Measurements from ENCODE around the gene MIA2.
"Not testable (repeated sequence)": the region's sequence is repeated elsewhere in the genome, so short reads cannot be mapped to it uniquely, and the experiment has no call there.

The MIA2 gene, protein sequence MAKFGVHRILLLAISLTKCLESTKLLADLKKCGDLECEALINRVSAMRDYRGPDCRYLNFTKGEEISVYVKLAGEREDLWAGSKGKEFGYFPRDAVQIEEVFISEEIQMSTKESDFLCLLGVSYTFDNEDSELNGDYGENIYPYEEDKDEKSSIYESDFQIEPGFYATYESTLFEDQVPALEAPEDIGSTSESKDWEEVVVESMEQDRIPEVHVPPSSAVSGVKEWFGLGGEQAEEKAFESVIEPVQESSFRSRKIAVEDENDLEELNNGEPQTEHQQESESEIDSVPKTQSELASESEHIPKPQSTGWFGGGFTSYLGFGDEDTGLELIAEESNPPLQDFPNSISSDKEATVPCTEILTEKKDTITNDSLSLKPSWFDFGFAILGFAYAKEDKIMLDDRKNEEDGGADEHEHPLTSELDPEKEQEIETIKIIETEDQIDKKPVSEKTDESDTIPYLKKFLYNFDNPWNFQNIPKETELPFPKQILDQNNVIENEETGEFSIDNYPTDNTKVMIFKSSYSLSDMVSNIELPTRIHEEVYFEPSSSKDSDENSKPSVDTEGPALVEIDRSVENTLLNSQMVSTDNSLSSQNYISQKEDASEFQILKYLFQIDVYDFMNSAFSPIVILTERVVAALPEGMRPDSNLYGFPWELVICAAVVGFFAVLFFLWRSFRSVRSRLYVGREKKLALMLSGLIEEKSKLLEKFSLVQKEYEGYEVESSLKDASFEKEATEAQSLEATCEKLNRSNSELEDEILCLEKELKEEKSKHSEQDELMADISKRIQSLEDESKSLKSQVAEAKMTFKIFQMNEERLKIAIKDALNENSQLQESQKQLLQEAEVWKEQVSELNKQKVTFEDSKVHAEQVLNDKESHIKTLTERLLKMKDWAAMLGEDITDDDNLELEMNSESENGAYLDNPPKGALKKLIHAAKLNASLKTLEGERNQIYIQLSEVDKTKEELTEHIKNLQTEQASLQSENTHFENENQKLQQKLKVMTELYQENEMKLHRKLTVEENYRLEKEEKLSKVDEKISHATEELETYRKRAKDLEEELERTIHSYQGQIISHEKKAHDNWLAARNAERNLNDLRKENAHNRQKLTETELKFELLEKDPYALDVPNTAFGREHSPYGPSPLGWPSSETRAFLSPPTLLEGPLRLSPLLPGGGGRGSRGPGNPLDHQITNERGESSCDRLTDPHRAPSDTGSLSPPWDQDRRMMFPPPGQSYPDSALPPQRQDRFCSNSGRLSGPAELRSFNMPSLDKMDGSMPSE (N-terminal part only)

DNA sequence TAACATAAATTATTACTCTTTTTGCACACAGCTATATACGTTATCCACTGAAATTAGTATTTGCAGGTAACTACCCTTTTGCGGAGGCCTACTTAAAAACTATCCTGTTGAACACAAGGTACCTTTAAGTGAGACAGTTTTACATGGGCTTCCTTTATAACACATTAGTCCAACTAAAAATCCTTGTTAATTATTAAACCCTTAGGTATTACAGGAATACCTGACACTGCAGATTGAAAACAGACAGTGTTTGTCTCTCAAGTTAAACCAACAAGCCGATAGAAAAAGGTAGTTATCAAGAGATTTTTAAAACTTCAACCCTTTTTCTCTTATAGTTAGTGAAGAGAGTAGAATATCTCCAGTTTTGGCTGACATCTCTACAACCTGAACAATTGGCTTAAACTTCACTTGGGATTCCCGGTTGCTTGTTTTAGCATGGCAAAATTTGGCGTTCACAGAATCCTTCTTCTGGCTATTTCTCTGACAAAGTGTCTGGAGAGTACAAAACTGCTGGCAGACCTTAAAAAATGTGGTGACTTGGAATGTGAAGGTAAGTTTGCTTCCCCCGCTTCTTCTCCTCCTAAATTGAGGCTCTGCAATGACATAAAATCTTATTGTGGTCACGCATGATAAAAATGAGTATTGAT is at the start of gene MIA2:
TSS of gene MIA2 (plus strand) at position 236 of the 647 bp plus-strand sequence. CDS start at position 436, 200 bp downstream.
- no peak for DNase-seq

DNA sequence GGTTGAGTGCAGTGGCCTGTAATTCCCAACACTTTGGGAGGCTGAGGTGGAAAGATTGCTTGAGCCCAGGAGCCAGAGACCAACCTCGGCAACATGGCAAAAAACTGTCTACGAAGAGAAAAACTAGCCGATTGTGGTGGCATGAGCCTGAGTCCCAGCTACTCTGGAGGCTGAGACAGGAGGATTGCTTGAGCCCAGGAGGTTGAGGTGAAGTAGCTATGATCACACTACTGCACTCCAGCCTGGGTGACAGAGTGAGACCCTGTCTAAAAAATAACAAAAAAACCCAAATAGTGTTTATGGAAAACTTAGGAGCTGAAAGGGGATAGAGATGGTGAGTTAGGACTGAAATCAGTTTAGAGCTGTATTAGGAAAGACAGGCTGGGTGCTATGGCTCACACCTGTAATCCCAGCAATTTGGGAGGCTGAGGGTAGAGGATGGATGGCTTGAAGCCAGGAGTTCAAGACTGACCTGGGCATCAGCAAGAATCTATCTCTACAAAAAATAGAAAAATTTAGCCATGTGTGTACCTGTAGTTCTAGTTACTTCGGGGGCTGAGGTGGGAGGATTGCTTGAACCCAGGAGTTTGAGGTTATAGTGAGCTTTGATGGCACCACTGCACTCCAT is 49.0 kb upstream of the MIA2 start:
- no peak for DNase-seq

GRCh38 chr14:39185256-39186049 is 48.3 kb upstream of the MIA2 start:
- no peak for DNase-seq

DNA sequence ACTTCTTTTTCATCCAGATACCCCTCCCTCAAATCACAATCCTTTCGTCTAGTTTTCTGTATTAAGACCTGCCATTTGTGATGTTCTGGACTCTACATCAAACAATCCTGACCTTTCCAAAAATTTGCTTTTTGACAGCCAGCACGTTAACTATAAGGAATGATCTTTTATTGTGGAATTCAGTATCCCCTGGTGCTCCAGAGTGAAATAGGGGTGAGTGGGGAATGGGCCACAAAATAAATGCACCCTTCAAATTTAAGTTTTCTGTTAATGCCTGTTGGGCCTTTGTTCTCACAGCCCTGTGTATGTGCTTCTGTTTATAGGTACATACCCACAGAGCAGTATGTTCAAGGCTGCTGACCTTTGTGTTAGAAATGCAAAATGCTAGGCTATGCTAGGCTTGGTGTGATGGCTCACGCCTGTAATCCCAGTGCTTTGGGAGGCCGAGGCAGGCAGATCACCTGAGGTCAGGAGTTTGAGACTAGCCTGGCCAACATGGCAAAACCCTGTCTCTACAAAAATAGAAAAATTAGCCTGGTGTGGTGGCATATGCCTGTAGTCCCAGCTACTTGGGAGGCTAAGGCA is 46.7 kb upstream of the MIA2 start:
- DNase-seq, result no peak

- DNase-seq, result no peak
Observed at GRCh38 chr14:39203659-39204606, 29.8 kb upstream of the MIA2 start.

DNA sequence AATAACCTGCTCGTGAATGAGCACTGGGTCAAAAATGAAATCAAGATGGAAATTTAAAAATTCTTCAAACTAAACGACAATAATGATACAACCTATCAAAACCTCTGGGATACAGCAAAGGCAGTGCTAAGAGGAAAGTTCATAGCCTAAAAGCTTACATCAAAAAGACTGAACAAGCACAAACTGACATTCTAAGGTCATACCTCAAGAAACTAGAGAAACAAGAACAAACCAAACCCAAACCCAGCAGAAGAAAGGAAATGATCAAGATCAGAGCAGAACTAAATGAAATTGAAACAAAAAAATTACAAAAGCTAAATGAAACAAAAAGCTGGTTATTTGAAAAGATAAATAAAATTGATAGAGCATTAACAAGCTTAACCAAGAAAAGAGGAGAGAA is 26.3 kb upstream of the MIA2 start:
- not testable (repeated sequence) for DNase-seq

DNA sequence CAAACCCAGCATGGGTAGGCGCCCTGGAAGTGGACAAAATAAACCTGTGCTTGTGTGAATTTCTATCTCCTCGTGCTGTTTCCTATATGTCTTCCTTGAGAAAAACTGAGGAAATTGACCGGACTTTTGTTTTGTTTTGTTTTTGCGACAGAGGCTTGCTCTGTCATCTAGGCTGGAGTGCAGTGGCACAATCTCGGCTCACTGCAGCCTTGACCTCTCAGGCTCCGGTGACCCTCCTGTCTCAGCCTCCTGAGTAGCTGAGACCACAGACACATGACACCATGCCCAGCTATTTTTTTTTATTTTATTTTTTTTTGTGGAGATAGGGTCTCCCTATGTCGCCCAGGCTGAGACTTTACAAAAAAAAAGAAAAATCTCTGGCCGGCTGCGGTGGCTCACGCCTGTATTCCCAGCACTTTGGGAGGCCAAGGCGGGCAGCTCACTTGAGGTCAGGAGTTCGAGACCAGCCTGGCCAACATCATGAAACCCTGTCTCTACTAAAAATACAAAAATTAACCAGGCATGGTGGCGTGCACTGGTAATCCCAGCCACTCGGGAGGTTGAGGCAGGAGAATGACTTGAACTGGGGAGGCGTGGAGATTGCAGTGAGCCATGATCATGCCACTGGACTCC is 22.5 kb upstream of the MIA2 start:
- DNase-seq, result no peak

GRCh38 chr14:39212034-39212433 is 21.7 kb upstream of the MIA2 start:
- DNase-seq, result no peak

DNA sequence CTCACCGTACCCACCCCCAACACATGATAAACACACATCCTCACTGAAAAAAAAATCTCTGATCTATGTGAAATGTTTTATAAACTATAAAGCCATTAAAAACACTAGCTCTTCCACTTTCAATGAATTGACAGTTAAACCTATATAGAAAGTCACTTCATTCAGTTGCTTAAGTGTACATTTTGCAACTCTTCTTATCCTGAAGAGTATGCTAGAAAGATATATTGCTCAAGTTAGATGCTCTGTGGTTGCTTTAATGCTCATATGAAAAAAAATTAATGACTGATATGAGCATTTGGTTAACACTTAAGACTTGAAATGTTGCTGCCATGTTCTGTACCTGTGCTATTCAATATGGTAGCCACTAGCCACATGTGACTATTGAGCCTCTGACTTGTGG is 21.0 kb upstream of the MIA2 start:
- DNase-seq, result no peak

- no peak for DNase-seq
Observed at GRCh38 chr14:39217214-39217879, 16.4 kb upstream of the MIA2 start.

DNA sequence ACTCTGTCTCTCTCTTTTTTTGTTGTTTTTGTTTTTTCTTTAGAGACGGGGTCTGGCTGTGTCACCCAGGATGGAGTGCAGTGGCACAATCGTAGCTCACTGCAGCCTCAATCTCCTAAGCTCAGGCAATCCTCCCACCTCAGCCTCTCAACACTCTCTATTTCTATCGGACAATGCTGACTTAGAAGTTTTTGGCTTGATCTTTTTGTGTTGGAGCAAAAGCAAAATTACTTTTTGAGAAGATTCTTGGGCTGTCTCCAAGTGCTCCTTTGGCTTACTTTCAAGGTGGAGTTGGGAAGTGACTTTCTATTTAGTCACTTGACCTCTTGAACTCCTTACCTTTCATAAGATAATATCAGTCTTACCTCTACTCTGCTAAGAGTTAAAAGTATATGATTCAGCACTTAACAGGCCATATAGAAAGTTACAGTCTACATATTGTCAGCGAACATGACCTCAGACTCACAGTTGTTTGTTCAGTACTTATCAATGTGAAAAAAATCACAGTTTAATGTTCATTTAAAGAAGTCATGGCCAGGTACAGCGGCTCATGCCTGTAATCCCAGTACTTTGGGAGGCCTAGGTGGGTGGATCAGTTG is 15.4 kb upstream of the MIA2 start:
- no peak for DNase-seq

- no peak for DNase-seq
Observed at GRCh38 chr14:39219075-39219499, 14.6 kb upstream of the MIA2 start.

DNA sequence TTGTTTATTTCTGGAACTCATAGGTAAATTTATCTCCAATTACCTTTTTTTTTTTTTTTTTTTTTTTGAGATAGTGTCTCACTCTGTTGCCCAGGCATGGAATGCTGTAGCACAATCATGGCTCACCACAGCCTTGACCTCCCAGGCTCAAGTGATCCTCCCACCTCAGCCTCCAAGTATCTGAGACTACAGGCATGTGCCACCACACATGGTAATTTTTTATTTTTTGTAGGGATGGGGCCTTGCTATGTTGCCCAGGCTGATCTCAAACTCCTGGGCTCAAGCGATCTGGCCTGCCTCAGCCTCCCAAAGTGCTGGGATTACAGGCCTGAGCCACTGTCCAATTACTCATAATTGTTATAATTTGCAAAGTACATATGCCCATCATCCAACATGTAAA is 13.2 kb upstream of the MIA2 start:
- DNase-seq, result not testable (repeated sequence)

DNA sequence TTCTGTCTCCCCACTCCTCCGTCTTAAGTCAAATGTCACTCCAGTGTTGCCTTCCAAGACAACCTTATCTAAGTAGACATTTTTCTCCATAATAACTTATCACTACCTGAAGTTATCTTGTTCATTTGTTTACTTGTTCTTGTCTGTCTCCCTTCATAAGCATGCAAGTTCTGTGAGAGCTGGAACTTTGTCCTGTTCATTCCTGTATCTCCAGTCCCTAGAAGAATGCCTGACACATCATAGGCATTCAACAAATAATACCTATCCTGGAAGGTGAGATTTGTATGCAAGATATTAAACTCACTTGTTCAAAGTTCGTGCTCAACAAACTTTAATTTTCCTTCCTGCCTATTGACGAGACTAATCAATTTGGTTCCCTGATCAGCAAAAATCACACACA is 5.7 kb upstream of the MIA2 start:
- no peak for DNase-seq

DNA sequence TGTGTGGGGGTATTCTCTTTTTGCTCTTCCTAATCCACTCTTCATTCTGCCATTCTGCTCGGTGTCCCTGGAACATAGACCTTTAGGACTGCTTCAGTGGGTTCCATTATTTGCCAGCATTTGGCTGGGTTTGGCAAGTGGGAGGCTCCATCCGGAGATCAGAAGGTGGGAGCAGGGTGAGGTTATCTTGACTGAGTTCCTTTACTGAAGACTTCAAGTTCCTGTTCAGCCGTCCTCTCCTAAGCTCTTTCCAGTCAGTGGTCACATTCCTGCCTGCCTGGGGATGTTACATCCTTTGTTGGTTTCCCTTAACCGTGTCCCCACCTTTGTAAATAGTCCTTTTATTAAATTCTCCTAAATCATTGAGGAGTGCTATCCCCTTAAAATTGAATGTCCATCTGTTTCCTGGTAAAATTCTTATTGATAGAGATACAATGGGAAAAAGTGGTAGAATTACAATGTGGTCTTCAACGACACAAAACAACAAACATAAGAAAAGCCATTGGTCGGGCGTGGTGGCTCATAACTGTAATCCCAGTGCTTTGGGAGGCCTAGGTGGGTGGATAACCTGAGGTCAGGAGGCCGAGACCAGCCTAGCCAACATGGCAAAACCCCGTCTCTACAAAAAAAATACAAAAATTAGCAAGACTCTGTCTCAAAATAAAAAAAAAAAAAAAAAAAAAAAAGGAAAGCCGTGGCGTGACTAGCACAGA is 5.0 kb upstream of the MIA2 start:
- no peak for DNase-seq

- DNase-seq, result no peak
Observed at GRCh38 chr14:39229222-39229543, 4.5 kb upstream of the MIA2 start.

- DNase-seq, result no peak
Observed at GRCh38 chr14:39229601-39230110, 4.1 kb upstream of the MIA2 start.

Measured in NCI-H1694 (cell line).